ENCODE results near the gene SYCP2. TPM values are rescaled to one million over a fixed set of nuclear protein-coding genes. Genes with fewer than 3 reads are reported as not detected.
A peak's percentile ranks its signal among the peaks of the same experiment; 100 is the strongest.

SYCP2 gene
- total RNA-seq, 1 experiment from 2014 or later: 0.70 TPM

GRCh38 chr20:59958626-59959025 lies 25.2 kb upstream of the SYCP2 start:
- no peak overlapping the region for H4K5ac ChIP-seq (ENCODE audit: insufficient read length, low read depth, low read length)
- no peaks in the 10 kb centered on the region for H3K79me2 ChIP-seq (ENCODE audit: insufficient read depth, low read length)
- no peaks in the 10 kb centered on the region for H3K79me1 ChIP-seq (ENCODE audit: insufficient read depth, low read depth, low read length, poor library complexity, severe bottlenecking)
- H3K23me2 ChIP-seq (ENCODE audit: insufficient read length, low read depth, low read length, poor library complexity, severe bottlenecking): peaks cover 3% of the 10 kb centered on the region
- peaks cover 0 to 8% of the 10 kb centered on the region in 2 experiments; a peak in 3 of 4 replicates for H3K4me1 Mint-ChIP-seq
- H3K4ac ChIP-seq (ENCODE audit: low read depth, low read length): no peak overlapping the region
- H3K27me3 ChIP-seq (ENCODE audit: insufficient read depth, low read length): no peaks in the 10 kb centered on the region
- no peaks in the 10 kb centered on the region for H3K36me3 Mint-ChIP-seq (ENCODE audit: insufficient read depth in 1 of 3, low read depth in 3 of 3)
- no peak overlapping the region for H3K9ac ChIP-seq (ENCODE audit: extremely low read depth, insufficient read length, low read length)
- no peaks in the 10 kb centered on the region for H3K4me1 ChIP-seq (ENCODE audit: insufficient read depth, low read length)
- no CpG with 5 or more reads among the region's 4 CpGs for WGBS (ENCODE audit: extremely low coverage, insufficient read length, low lambda C conversion rate)
- no peak overlapping the region for H2AK5ac ChIP-seq (ENCODE audit: insufficient read length, low read length)
- H4K8ac ChIP-seq (replicated peaks; ENCODE audit: insufficient read length, low read depth, low read length): no peak overlapping the region
- H4K20me1 ChIP-seq (ENCODE audit: control insufficient read depth, insufficient read depth, insufficient read length): no peaks in the 10 kb centered on the region
- peak; percentile 49 for DNase-seq
- no peaks in the 10 kb centered on the region for H3K9me3 ChIP-seq (ENCODE audit: control insufficient read depth, low read depth, low read length)
- H3K9me3 Mint-ChIP-seq: no peaks in the 10 kb centered on the region
- H3K4me2 ChIP-seq (ENCODE audit: insufficient read depth, insufficient read length, low read length): no peak overlapping the region
- H3K18ac ChIP-seq (ENCODE audit: insufficient read length, low read depth, low read length): no peak overlapping the region
- H3K4me3 Mint-ChIP-seq: no peak overlapping the region
- no peak overlapping the region for H4K91ac ChIP-seq (ENCODE audit: insufficient read length, low read depth, low read length)
- no peak for TF ChIP-seq CTCF (conservative IDR thresholded peaks at IDR 0.05)
- H2BK120ac ChIP-seq (ENCODE audit: low read depth, low read length, poor library complexity, severe bottlenecking): no peak overlapping the region
- H2BK20ac ChIP-seq (ENCODE audit: low read depth, low read length, poor library complexity, severe bottlenecking): no peak overlapping the region
- no peak overlapping the region for H2BK12ac ChIP-seq (ENCODE audit: insufficient read length, low read depth, low read length)
- H3T11ph ChIP-seq (ENCODE audit: low read length): no peak overlapping the region
- no peak overlapping the region for H3K27ac Mint-ChIP-seq
- H2AFZ ChIP-seq (ENCODE audit: low read length): no peak overlapping the region
- H3K23ac ChIP-seq (ENCODE audit: insufficient read length, low read depth, low read length): no peak overlapping the region
- peaks cover 2% of the 10 kb centered on the region; the same call in 1 of the 2 replicates for H3K27me3 Mint-ChIP-seq (ENCODE audit: low read depth)
- no peak overlapping the region for H2BK5ac ChIP-seq (ENCODE audit: insufficient read length, low read length)
- H2BK15ac ChIP-seq (ENCODE audit: low read depth, low read length): no peak overlapping the region
- peak overlapping the region; percentile 25; the same call in 1 of the 2 replicates for H3K14ac ChIP-seq (ENCODE audit: insufficient read depth, low read length)
- no peak overlapping the region for H3K27ac ChIP-seq (ENCODE audit: insufficient read length, low read depth, low read length)
- no peak overlapping the region for H3K56ac ChIP-seq (ENCODE audit: insufficient read length, low read depth, low read length)

Data from H9 (cell line).